GM21447 (cell line): Measurements from ENCODE around the gene ZNF341.

Experiments
- ATAC-seq: cut with Tn5 transposase; IDR thresholded peaks from one replicate; pipeline ENCODE4 v1.9.1; 2021; ENCODE audit not compliant: unreplicated experiment

The ZNF341 gene

GRCh38 chr20:33839591-33839990, 107.8 kb downstream of the ZNF341 start:
- ATAC-seq: no peak

DNA sequence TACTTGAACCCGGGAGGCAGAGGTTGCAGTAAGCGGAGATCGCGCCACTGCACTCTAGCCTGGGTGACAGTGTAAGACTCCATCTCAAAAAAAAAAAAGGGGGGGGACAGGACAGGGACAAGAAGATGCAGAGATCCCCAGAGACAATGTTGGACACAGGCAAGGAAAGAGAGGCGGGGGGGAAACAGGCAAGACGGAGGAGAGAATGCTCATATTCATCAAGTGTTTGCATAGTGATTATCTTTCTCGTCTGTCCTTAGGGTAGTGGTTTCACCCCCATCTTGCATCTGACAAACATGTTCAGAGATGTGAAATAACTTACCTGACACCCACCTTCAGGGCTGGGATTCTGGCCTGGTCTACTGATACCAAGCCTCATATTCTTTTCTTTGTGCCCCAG, 108.4 kb downstream of the ZNF341 start:
- no peak for ATAC-seq

GRCh38 chr20:33840759-33841435, 109.1 kb downstream of the ZNF341 start:
- no peak for ATAC-seq

DNA sequence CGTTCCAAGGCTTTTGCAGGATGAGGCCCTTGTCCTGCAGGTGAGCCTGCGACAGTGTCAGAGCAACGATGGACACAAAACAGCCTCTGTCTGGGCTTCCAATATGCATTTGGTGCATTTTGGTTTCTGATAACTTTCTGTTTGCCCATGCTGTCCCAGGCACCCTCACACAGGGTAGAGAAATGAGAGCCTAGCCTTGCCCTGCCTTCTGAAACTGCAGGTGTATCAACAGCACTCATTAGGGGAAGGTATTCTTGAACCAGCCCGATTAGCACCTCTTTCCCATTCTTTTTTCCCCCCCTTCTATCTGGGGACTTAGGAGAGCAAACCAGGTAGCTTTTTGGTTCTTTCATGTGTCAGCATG, 109.6 kb downstream of the ZNF341 start:
- no peak for ATAC-seq
